ENCODE data around the gene SHROOM4.

DNA sequence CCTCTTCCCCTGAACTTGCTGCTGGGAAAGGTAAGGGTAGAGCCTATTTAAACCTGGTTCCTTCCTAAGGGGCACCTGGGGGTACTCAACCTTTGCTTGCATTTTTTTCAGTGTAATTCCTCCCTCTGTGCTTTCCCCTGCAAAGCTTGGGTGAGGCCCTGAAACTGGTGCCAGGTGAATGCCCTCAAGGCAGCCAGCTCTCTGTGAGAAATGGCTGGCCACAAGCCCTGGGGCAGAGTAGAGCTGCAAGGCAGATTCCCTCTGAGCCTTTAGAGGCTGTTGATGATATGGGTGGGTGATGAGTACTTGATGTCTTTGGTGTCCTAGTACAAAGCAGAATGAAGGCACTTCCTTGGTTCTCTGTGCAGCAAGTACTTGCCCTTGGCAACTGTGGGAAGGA lies 217.9 kb downstream of the SHROOM4 start:
- TF ChIP-seq, protein P1, sequence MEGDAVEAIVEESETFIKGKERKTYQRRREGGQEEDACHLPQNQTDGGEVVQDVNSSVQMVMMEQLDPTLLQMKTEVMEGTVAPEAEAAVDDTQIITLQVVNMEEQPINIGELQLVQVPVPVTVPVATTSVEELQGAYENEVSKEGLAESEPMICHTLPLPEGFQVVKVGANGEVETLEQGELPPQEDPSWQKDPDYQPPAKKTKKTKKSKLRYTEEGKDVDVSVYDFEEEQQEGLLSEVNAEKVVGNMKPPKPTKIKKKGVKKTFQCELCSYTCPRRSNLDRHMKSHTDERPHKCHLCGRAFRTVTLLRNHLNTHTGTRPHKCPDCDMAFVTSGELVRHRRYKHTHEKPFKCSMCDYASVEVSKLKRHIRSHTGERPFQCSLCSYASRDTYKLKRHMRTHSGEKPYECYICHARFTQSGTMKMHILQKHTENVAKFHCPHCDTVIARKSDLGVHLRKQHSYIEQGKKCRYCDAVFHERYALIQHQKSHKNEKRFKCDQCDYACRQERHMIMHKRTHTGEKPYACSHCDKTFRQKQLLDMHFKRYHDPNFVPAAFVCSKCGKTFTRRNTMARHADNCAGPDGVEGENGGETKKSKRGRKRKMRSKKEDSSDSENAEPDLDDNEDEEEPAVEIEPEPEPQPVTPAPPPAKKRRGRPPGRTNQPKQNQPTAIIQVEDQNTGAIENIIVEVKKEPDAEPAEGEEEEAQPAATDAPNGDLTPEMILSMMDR (IDR thresholded peaks at IDR 0.05; ENCODE audit: borderline replicate concordance, extremely low read depth, low read length, poor library complexity, severe bottlenecking), result no peak
- no peak for TF ChIP-seq EZH2 (IDR thresholded peaks at IDR 0.05; ENCODE audit: borderline replicate concordance, low read depth, low read length, severe bottlenecking)

Measured in DND-41 (cell line).